GM18519 (cell line): ENCODE data around the gene GJA4.

ENCODE experiments used
- ATAC-seq: cut with Tn5 transposase; IDR thresholded peaks from one replicate; pipeline ENCODE4 v1.9.1; 2021; ENCODE audit warnings: mild to moderate bottlenecking, moderate library complexity; ENCODE audit not compliant: unreplicated experiment, low FRiP score

Gene GJA4

GRCh38 chr1:34827341-34827941 lies 34.6 kb downstream of the GJA4 start:
- no peak for ATAC-seq

DNA sequence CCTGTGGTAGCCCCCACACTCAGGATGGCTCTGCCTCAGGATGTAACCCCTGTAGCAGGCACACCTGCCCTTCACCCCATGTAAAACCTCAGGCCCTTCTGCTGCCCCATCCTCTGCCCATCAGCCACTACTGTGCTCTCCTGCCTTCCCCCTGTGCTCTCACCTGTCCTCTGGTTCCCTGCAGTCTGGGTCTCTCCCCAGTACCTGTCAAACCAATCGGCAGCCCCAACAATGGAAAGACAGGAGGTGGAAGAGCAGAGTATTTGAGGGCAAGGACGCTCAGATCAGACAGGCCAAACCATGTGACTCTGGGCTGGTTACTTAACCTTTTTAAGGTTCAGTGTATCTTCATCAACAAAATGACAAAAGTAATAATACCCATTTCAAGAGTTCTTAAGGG lies 35.8 kb downstream of the GJA4 start:
- no peak for ATAC-seq

DNA sequence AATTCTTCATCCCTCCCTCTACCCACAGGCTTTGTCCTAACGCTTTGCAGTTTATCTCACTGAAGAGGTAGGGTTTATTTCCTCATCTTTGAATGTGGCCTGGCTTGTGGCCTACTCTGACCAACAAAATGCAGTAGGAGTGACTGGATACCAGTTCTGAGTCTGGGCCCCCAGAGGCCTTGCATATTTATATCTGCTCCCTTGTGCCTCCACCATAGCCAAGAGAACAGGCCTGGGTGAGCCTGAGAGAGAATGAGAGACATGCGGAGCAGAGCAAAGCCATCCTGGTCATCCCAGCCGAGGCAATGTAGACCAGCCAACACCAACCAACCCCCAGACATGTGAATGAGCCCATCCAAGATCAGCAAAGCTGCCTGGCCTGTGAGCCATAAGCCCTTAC lies 36.5 kb downstream of the GJA4 start:
- no peak for ATAC-seq

DNA sequence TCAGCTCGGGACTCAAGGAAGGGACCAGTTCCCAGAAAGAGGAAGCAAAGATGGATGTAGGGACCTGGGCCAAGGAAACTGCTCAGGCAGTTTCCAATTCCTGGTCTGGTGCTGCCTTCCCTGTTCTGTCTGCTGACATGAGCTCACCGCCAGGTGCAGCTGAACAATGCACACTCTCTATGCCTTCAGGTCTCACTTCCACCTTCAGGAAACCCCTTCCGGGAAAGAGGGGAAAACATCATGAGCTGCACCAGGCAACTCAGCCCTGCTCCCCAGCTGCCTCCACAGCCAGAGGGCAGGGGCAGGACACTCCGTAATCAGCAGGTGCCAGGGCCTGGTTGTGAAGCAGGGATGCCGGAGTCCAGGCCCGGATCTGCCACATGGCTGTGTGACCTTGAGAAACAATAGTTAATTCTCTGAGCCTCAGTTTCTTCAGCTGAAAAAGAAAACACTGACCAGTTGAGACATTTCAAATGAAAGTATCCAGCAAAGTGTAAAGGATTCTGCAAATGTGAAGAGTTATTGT lies 39.0 kb downstream of the GJA4 start:
- ATAC-seq = no peak

- no peak for ATAC-seq
Measured at GRCh38 chr1:34833711-34834110, 40.9 kb downstream of the GJA4 start.

DNA sequence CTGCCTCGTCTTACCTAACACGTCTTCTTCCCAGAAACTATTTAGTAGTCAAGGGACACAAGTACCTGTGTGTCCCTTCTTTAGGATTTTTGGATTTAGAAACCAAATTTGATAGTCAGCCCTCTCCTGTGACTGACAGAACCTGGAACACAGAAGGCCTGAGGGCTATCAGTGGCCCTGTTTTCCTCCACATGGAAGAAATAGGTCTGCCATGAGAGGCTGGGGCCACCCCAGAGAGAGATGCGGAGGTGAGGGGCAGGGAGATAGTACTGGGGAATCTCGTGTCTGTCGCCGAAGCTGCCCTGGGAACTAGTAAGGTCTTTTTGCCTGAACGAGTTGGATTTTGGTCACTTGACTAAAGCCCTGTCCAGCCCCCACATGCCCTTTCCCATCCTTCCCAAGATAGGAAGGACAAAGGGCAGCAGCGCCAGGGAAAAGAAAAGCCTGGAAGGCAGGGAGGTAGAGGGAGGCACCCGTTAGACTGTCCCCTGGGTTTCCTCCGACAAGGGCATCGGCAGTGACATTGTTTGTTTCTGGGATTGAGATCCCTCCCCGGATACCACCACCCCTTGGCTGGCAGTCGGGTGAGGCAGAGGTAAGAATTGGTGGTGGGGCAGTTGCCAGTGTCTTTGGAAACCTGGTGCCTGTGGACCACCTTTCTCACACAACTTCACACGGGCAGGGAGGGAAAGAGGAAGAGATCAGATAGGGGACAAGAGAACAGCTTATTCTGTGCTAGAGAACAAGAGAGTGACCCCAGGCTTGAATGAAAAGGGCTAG lies 46.9 kb downstream of the GJA4 start:
- no peak for ATAC-seq

DNA sequence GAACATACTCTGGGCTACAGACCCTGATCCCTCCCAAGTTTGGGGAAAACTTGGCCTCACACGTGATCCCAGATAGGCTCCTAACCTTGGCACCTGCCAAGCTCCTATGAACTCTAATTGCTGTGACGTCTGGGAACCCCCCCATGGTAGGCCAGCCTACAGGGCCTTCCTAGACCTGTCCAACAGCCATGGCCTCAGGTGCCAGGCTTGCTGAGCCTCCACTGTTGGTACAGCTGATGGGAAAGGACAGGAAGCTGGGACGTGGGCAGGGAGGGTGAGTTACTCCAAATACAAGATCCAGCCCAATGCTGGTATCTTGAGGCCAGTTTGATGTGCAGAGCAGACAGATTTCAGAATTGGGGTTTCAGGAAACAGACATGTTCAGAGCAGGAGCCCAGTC lies 47.6 kb downstream of the GJA4 start:
- ATAC-seq = no peak

DNA sequence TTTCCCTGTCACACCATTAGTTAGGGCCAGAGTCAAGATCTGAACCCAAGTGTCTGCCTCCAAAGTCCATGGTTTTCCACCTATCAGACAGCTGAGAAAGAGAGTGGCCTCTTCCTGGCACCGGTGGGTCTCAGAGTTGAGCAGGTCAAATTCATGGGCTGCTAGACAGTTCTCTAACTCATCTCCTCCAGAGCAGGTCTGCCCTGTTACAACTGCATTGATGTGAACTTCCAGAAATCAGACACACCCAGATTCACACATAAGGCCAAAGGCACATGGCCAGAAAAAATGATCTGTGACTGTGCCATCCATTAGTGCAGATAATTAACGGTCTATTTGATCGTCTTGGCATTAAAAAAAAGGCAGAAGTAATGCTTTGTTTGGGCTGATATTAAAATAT lies 49.3 kb downstream of the GJA4 start:
- no peak for ATAC-seq

DNA sequence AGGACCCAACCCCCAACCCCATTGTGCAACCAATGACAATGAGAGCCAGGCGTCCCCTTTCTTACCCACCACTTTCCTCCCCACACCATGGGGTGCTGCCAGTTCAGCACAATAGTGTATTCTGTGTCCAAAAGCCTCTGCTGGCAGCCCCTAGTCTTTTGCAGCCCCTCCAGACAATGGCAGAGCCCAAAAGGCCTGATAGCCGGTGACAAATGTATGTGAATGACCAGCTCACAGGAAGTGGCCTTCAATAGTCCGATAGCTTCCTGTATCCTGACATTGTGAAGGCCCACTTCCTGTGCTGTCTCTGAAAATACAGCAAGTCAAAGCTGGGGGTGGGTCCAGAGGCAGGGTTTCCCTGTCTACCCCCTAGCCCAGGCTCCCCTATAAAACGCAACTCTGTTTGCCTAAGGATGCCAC lies 50.2 kb downstream of the GJA4 start:
- no peak for ATAC-seq

- ATAC-seq = no peak
Measured at GRCh38 chr1:34843392-34844251, 50.8 kb downstream of the GJA4 start.

GRCh38 chr1:34844252-34844634 lies 51.4 kb downstream of the GJA4 start:
- no peak for ATAC-seq
